Measurements from ENCODE around the gene ST6GALNAC6. TPM values are rescaled to one million over a fixed set of nuclear protein-coding genes. Genes with fewer than 3 reads are reported as not detected.

The ST6GALNAC6 gene
- polyA plus RNA-seq, 2 of the 4 experiments (the other 2 are of a cell fraction), result 8.2 to 25.2 TPM

DNA sequence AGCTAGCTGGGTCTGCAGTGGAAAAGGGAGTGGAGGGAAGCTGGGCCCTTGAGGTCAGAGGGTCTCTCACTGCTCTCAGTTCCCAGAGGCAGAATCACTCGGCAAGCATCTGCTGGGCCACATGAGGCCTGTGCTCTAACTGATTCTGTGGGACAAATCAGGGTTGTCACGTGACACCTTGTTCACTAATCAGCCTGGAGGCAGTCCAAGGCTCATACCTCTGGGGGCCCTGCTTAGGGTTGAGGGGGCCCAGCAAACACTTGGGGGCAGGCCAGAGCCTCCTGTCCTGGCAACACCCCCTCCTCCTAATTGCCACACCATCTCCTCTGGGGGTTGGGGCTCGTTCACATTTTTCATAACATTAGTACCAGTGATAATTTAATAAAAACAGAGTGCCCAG lies 47.3 kb upstream of the ST6GALNAC6 start:
- no peak overlapping the region for H3K4me3 ChIP-seq
- CTCF ChIA-PET, result interaction anchor here (0.9 to 35.7 kb wide), 5 partner anchors 13 to 138 kb away, joined by 3 to 827 read pairs (median 69); no protein-coding TSS in a partner anchor
- FAIRE-seq (no peak), ATAC-seq (no peak), DNase-seq (ENCODE audit: low read depth in 1 of 2, low spot score in 1 of 2) (no peak)
- H3K4me2 ChIP-seq, result no peak overlapping the region
- WGBS (ENCODE audit: missing lambda C conversion rate), result 92% methylated on average over 3 of the region's 3 CpGs
- peaks cover 22% of the 10 kb centered on the region for H3K4me1 ChIP-seq
- peak overlapping the region in 1 of 2 experiments; percentile 19; a peak in 2 of 6 replicates for H3K27ac ChIP-seq
- TF ChIP-seq FOXS1 (CRISPR knock-in tag; IDR thresholded peaks at IDR 0.05) (no peak), CHD4 (IDR thresholded peaks at IDR 0.05; ENCODE audit: borderline replicate concordance) (no peak), JUNB (IDR thresholded peaks at IDR 0.05) (no peak)
- POLR2A ChIA-PET, result no interaction called here
- no peaks in the 10 kb centered on the region for H3K9me3 ChIP-seq

DNA sequence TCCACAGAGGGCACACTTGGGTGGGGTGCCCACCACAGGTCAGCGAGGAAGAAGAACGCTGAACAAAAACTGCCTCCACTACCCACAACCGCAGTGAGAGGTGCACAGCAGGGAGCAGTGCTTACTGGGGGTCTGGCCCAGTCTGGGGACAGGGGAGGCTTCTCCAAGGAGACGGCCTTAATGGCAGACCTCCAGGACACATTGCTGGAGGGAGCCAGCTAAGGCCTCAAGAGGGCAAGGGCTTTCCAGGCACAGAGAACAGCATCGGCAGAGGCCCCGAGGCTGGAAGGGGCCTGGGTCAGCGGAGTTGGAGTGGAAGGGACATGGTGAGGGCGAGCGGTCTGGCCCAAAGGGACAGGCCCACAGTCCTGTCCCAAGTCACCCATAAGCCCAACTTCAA lies 46.5 kb upstream of the ST6GALNAC6 start:
- ChIA-PET CTCF (interaction anchor here (1.5 to 35.7 kb wide), 7 partner anchors 13 to 153 kb away, joined by 5 to 827 read pairs (median 46); partner anchors contain the start of genes NAIF1 and SLC25A25), POLR2A (no interaction called here)
- ATAC-seq, result no peak
- TF ChIP-seq, protein P1, sequence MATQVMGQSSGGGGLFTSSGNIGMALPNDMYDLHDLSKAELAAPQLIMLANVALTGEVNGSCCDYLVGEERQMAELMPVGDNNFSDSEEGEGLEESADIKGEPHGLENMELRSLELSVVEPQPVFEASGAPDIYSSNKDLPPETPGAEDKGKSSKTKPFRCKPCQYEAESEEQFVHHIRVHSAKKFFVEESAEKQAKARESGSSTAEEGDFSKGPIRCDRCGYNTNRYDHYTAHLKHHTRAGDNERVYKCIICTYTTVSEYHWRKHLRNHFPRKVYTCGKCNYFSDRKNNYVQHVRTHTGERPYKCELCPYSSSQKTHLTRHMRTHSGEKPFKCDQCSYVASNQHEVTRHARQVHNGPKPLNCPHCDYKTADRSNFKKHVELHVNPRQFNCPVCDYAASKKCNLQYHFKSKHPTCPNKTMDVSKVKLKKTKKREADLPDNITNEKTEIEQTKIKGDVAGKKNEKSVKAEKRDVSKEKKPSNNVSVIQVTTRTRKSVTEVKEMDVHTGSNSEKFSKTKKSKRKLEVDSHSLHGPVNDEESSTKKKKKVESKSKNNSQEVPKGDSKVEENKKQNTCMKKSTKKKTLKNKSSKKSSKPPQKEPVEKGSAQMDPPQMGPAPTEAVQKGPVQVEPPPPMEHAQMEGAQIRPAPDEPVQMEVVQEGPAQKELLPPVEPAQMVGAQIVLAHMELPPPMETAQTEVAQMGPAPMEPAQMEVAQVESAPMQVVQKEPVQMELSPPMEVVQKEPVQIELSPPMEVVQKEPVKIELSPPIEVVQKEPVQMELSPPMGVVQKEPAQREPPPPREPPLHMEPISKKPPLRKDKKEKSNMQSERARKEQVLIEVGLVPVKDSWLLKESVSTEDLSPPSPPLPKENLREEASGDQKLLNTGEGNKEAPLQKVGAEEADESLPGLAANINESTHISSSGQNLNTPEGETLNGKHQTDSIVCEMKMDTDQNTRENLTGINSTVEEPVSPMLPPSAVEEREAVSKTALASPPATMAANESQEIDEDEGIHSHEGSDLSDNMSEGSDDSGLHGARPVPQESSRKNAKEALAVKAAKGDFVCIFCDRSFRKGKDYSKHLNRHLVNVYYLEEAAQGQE (IDR thresholded peaks at IDR 0.05), result no peak
- TF ChIP-seq, protein P2, sequence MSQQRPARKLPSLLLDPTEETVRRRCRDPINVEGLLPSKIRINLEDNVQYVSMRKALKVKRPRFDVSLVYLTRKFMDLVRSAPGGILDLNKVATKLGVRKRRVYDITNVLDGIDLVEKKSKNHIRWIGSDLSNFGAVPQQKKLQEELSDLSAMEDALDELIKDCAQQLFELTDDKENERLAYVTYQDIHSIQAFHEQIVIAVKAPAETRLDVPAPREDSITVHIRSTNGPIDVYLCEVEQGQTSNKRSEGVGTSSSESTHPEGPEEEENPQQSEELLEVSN (IDR thresholded peaks at IDR 0.05; ENCODE audit: borderline replicate concordance, low read depth), result no peak
- TF ChIP-seq POLR2A (IDR thresholded peaks at IDR 0.05; ENCODE audit: low read length) (no peak), HOXB13 (CRISPR knock-in tag; IDR thresholded peaks at IDR 0.05; ENCODE audit: low read depth) (no peak), ZC3H11A (IDR thresholded peaks at IDR 0.05) (no peak), RFX5 (IDR thresholded peaks at IDR 0.05) (no peak), GATA3 (IDR thresholded peaks at IDR 0.05; ENCODE audit: borderline replicate concordance) (no peak), NPAS2 (CRISPR knock-in tag; IDR thresholded peaks at IDR 0.05; ENCODE audit: borderline replicate concordance) (no peak), EHF (CRISPR knock-in tag; IDR thresholded peaks at IDR 0.05) (no peak), RARB (CRISPR knock-in tag; IDR thresholded peaks at IDR 0.05) (no peak)
- TF ChIP-seq, protein P3, sequence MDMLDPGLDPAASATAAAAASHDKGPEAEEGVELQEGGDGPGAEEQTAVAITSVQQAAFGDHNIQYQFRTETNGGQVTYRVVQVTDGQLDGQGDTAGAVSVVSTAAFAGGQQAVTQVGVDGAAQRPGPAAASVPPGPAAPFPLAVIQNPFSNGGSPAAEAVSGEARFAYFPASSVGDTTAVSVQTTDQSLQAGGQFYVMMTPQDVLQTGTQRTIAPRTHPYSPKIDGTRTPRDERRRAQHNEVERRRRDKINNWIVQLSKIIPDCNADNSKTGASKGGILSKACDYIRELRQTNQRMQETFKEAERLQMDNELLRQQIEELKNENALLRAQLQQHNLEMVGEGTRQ (IDR thresholded peaks at IDR 0.05), result no peak
- TF ChIP-seq, protein P4, sequence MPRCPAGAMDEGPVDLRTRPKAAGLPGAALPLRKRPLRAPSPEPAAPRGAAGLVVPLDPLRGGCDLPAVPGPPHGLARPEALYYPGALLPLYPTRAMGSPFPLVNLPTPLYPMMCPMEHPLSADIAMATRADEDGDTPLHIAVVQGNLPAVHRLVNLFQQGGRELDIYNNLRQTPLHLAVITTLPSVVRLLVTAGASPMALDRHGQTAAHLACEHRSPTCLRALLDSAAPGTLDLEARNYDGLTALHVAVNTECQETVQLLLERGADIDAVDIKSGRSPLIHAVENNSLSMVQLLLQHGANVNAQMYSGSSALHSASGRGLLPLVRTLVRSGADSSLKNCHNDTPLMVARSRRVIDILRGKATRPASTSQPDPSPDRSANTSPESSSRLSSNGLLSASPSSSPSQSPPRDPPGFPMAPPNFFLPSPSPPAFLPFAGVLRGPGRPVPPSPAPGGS (IDR thresholded peaks at IDR 0.05), result no peak
- TF ChIP-seq, protein P5, sequence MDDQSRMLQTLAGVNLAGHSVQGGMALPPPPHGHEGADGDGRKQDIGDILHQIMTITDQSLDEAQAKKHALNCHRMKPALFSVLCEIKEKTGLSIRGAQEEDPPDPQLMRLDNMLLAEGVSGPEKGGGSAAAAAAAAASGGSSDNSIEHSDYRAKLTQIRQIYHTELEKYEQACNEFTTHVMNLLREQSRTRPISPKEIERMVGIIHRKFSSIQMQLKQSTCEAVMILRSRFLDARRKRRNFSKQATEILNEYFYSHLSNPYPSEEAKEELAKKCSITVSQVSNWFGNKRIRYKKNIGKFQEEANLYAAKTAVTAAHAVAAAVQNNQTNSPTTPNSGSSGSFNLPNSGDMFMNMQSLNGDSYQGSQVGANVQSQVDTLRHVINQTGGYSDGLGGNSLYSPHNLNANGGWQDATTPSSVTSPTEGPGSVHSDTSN (IDR thresholded peaks at IDR 0.05), result no peak
- peak overlapping the region in 1 of 2 experiments; percentile 19; a peak in 1 of 6 replicates for H3K27ac ChIP-seq
- no peaks in the 10 kb centered on the region for H3K9me3 ChIP-seq
- no peak for FAIRE-seq
- WGBS (ENCODE audit: missing lambda C conversion rate), result 87% methylated on average over 9 of the region's 9 CpGs
- no peak for DNase-seq (ENCODE audit: low read depth in 1 of 2, low spot score in 1 of 2)
- H3K4me1 ChIP-seq, result peaks cover 18% of the 10 kb centered on the region; the same call in 2 of the 3 replicates
- no peak overlapping the region for H3K4me2 ChIP-seq
- no peak overlapping the region for H3K4me3 ChIP-seq
